ENCODE measurements around the gene AVEN.

DNA sequence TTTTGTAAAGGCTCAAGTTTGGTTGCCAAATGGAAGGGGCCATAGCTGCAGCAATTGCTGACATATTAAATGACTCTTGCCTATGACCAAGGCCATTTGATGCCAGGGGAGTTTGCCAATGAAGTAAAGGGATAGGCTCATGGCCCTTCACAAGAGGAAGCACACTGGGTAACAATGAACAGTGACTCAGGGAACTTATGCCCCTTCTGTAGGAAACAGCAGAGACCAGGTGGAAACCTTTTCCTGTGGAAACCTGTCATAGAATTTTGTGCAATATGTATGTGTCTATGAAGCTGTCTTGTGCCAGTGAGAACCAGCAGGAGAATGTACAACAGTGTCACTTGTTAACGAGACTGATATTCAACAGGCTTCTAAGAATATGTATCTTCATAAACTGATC is 25.4 kb upstream of the AVEN start:
- TF ChIP-seq, protein P1, sequence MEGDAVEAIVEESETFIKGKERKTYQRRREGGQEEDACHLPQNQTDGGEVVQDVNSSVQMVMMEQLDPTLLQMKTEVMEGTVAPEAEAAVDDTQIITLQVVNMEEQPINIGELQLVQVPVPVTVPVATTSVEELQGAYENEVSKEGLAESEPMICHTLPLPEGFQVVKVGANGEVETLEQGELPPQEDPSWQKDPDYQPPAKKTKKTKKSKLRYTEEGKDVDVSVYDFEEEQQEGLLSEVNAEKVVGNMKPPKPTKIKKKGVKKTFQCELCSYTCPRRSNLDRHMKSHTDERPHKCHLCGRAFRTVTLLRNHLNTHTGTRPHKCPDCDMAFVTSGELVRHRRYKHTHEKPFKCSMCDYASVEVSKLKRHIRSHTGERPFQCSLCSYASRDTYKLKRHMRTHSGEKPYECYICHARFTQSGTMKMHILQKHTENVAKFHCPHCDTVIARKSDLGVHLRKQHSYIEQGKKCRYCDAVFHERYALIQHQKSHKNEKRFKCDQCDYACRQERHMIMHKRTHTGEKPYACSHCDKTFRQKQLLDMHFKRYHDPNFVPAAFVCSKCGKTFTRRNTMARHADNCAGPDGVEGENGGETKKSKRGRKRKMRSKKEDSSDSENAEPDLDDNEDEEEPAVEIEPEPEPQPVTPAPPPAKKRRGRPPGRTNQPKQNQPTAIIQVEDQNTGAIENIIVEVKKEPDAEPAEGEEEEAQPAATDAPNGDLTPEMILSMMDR (conservative IDR thresholded peaks at IDR 0.05; ENCODE audit: low read depth, low read length): no peak
- TF ChIP-seq EZH2 (IDR thresholded peaks at IDR 0.05; ENCODE audit: borderline replicate concordance, low read depth, low read length, poor library complexity, severe bottlenecking): no peak
